Coronary artery (tissue), 2 donors: ENCODE data around the gene MORN2.

Source experiments
- DNase-seq: peaks from one replicate; pipeline ENCODE4 v3.0.0-alpha.2; 2017; ENCODE audit warnings: low spot score
- H3K27ac ChIP-seq, 2 donors: fragments of 200-600 bp; sonication (generic); one replicate each; pipeline ENCODE4 v1.5.1; 2016 to 2019
- H3K4me3 ChIP-seq: fragments of 200-600 bp; sonication (generic); 2 replicates; pipeline ENCODE4 v1.5.1; 2016; ENCODE audit warnings: mild to moderate bottlenecking, moderate library complexity
- TF ChIP-seq, protein P1 (sequence below): fragments of 200-600 bp; sonication (generic); IDR thresholded peaks from one replicate; pipeline ENCODE4 v1.5.1; 2019; ENCODE audit warnings: antibody characterized with exemption

MORN2 gene

DNA sequence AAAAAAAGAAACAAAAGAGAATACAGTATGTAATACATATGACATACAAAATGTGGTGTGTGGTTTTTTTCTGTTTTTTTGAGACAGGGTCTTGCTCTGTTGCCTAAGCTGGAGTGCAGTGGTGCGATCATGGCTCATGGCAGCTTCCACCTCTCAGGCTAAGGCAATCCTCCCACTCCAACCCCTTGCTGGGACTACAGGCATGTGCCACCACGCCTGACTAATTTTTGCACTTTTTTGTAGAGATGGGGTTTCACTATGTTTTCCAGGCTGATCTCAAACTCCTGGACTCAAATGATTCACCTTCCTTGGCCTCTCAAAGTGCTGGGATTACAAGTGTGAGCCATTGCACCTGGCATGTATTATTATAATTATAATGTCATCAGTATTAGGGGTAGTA lies 39.0 kb upstream of the MORN2 start:
- TF ChIP-seq, protein P1, sequence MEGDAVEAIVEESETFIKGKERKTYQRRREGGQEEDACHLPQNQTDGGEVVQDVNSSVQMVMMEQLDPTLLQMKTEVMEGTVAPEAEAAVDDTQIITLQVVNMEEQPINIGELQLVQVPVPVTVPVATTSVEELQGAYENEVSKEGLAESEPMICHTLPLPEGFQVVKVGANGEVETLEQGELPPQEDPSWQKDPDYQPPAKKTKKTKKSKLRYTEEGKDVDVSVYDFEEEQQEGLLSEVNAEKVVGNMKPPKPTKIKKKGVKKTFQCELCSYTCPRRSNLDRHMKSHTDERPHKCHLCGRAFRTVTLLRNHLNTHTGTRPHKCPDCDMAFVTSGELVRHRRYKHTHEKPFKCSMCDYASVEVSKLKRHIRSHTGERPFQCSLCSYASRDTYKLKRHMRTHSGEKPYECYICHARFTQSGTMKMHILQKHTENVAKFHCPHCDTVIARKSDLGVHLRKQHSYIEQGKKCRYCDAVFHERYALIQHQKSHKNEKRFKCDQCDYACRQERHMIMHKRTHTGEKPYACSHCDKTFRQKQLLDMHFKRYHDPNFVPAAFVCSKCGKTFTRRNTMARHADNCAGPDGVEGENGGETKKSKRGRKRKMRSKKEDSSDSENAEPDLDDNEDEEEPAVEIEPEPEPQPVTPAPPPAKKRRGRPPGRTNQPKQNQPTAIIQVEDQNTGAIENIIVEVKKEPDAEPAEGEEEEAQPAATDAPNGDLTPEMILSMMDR, result no peak
- no peak for DNase-seq
- no peak overlapping the region for H3K27ac ChIP-seq
- H3K4me3 ChIP-seq, result no peak overlapping the region

DNA sequence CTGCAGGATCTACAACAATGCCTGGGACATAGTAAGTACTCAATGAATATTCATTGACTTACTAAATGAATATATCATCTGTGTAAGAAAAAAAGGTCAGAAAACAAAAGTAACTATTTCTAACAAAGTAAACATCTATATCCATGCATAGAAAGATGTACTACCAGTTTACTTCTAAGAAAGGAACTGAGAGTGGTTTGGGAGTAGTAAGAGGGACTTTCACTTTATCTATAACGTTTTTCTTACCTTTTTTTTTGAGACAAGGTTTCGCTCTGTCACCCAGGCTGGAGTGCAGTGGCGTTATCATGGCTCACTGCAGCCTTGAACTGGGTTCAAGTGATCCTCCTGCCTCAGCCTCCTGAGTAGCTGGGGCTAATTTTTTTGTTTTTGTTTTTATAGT lies 25.7 kb upstream of the MORN2 start:
- no peak overlapping the region for H3K4me3 ChIP-seq
- H3K27ac ChIP-seq, result no peak overlapping the region
- TF ChIP-seq, protein P1, result no peak
- no peak for DNase-seq

DNA sequence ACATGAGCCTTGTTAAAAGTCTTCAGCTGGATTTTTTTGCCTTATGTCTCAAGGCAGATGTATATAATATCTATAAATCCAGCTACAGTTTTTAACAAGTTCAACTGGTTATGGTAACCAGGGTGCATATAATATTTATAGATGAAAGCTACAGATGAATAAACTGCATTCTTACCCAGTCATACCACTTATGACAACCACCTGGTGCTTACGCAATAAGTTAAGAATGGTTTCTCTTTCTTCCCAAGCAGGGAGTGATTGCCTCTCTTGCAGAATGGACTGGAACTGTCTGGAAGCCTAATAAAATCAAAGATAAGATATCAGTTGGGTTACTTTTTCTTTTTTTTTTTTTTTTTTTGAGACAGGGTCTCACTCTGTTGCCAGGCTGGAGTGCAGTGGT lies 19.6 kb upstream of the MORN2 start:
- TF ChIP-seq, protein P1, result no peak
- DNase-seq, result no peak
- Histone ChIP-seq H3K4me3 (no peak overlapping the region), H3K27ac (no peak overlapping the region)

DNA sequence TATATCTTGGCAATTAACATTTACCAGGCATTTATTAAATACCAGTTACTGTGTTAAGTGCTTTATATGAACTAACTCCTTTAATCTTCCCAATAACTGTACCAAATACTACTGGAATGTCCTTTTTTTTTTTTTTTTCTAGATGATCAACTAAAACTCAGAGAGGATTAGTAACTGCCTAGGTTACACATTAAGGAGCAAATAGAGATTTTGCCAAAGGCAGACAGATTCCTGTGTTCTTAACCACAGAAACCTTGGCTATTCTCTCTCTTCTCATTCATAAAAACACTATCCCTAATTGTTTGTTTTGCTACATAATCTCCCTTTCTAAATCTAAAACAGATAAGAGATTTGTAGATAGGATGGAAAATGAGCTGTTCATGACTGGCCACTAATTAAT lies 13.3 kb upstream of the MORN2 start:
- Histone ChIP-seq H3K27ac (no peak overlapping the region), H3K4me3 (no peak overlapping the region)
- DNase-seq, result no peak
- TF ChIP-seq, protein P1, result no peak

DNA sequence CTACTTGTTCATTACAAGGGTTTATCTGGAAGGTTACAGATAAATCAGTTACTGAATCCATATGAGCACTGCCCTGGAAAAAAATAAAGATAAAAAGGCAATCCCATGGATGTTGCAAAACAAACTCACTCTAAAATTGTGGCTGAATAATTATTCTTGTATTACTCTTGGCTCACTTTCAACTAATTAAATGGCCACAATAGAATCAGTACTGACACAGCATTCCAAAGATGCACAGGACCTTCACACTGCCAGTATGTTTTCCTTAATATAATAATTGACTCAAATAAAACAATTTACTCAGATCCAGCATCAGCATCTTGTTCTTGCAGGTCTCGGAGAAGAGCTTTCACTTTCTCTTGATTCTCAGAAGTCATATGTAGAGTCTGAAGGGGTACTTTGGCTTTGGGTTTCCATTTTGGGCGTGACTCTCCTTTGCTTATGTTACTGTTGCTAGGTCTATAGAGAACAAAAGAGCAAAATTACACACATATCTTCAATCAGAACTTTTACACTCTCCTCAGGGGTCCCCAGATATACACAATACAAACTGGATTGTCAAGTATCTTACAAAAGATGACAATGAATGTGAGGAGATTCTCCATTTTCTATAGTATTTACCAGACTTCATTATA lies 12.6 kb upstream of the MORN2 start:
- Histone ChIP-seq H3K27ac (no peak overlapping the region), H3K4me3 (no peak overlapping the region)
- TF ChIP-seq, protein P1, result no peak
- DNase-seq, result no peak

DNA sequence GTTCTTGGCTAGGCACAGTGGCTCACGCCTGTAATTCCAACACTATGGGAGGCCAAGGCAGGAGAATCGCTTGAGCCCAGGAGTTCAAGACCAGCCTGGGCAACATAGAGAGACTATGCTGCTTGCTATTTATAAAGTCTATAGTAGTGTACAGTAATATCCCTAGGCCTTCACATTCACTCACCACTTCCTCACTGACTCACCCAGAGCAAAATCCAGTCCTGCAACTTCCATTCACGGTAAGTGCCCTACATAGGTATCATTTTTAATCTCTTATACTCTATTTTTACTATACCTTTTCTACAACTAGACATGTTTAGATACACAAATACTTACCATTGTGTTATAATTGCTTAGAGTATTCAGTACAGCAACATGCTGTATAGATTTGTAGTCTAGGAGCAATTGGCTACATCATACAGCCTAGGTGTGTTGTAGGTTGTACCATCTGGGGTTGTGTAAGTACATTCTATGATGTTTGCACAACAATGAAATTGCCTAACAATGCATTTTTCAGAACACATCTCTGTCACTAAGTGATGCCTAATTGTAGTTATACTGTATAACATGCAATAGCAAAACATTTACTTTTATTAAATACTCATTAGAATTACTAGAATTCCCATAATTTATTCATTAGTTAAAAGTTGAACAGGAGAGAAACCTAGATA lies 8.9 kb upstream of the MORN2 start:
- no peak overlapping the region for H3K4me3 ChIP-seq
- TF ChIP-seq, protein P1, result no peak
- no peak overlapping the region for H3K27ac ChIP-seq
- no peak for DNase-seq

DNA sequence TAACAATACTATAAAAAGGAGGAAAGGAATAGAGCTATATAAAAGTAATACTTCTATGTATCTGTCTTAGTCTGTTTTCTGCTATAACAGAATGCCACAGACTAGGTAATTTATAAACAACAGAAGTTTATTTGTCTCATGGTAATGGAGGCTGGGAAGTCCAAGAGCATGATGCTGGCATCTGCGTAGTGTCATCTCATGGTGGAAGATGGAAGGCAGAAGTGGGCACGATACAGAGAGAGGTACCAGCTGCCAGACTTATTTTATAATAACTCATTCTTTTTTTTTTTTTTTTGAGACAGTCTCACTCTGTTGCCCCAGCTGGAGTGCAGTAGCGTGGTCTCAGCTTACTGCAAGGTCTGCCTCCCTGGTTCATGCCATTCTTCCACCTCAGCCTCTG lies 4.3 kb upstream of the MORN2 start:
- Histone ChIP-seq H3K4me3 (no peak overlapping the region), H3K27ac (no peak overlapping the region)
- TF ChIP-seq, protein P1, result no peak
- DNase-seq, result no peak
